ENCODE results near the gene SIAH1.

- TF ChIP-seq EZH2 (IDR thresholded peaks at IDR 0.05; ENCODE audit: low read length, unreplicated experiment) (no peak), CTCF (conservative IDR thresholded peaks at IDR 0.05; ENCODE audit: low read depth, low read length) (no peak)
These were observed 49.6 kb upstream of the SIAH1 start for GRCh38 chr16:48434653-48435317.

Data from PC-3 (cell line).